H1 (cell line): ENCODE measurements around the gene SORBS1. TPM values are rescaled to one million over a fixed set of nuclear protein-coding genes. Genes with fewer than 3 reads are reported as not detected.

Experiments
- CBX5 ChIP-seq: fragments of 300-800, 300-1000 bp; sonication (generic); IDR thresholded peaks from 2 replicates; pipeline ENCODE4 v1.7.1; 2016; ENCODE audit warnings: antibody characterized with exemption, low read length, low read depth
- EP300 ChIP-seq, 2 experiments: IDR thresholded peaks; 1 replicate in 1 of 2; 2 replicates in 1 of 2; pipeline ENCODE4 v1.6.1; 2011 to 2012; ENCODE audit warnings: low read depth in 2 of 2, low read length in 2 of 2, mild to moderate bottlenecking in 2 of 2, borderline replicate concordance in 1 of 2, inconsistent platforms in 1 of 2, moderate library complexity in 1 of 2
- GABPA ChIP-seq: IDR thresholded peaks from 2 replicates; pipeline ENCODE4 v1.6.1; 2011; ENCODE audit warnings: mild to moderate bottlenecking, low read length, moderate library complexity, borderline replicate concordance; ENCODE audit not compliant: insufficient read depth
- NANOG ChIP-seq: IDR thresholded peaks from 2 replicates; pipeline ENCODE4 v1.6.1; 2011; ENCODE audit warnings: low read length, low read depth, mild to moderate bottlenecking, inconsistent platforms; ENCODE audit not compliant: insufficient read depth, poor library complexity, severe bottlenecking
- NRF1 ChIP-seq: IDR thresholded peaks from 2 replicates; pipeline ENCODE4 v1.6.1; 2011; ENCODE audit warnings: mild to moderate bottlenecking, low read depth, low read length, improper control_type of control experiment
- SIN3A ChIP-seq, 2 experiments: IDR thresholded peaks in 1 of 2; conservative IDR thresholded peaks in 1 of 2; 2 replicates each; pipeline ENCODE4 v1.6.1; 2011 to 2012; ENCODE audit warnings: low read length in 2 of 2, improper control_type of control experiment in 1 of 2, low read depth in 1 of 2, mild to moderate bottlenecking in 1 of 2
- SP1 ChIP-seq: IDR thresholded peaks from 2 replicates; pipeline ENCODE4 v1.6.1; 2011; ENCODE audit warnings: low read depth, low read length
- SP2 ChIP-seq: IDR thresholded peaks from 2 replicates; pipeline ENCODE4 v1.6.1; 2012; ENCODE audit warnings: mild to moderate bottlenecking, low read length, inconsistent platforms
- polyA plus RNA-seq, 7 experiments: library from polyadenylated mRNA; depleted of rRNA in 3 of 7; stranded (reverse) in 5 of 7; unstranded in 2 of 7; fragments of >200 nt in 5 of 7; fragments of 200-250 nt in 2 of 7; gene quantifications; 1 replicate in 5 of 7; 2 replicates in 1 of 7; 4 replicates in 1 of 7; pipeline versions ENCODE4 v1.2.1 to v1.2.3, GENCODE V29; 2011 to 2013; ENCODE audit warnings: missing spikeins in 2 of 7, mixed read lengths in 2 of 7
- total RNA-seq: library from RNA; stranded (reverse); fragmentation: NEBNext Ultra II Directional; extraction: Animal tissue kit (Norgen Biotek cat#: 25700); gene quantifications from 2 replicates; pipeline ENCODE4 v1.2.1, GENCODE V29; 2021
- TF ChIP-seq, protein P1 (sequence below): IDR thresholded peaks from 2 replicates; pipeline ENCODE4 v1.6.1; 2011; ENCODE audit warnings: low read depth, mild to moderate bottlenecking, low read length; ENCODE audit not compliant: insufficient read depth

SORBS1 gene
- total and polyA plus RNA-seq, 2 of the 8 experiments (the other 6 are each of a cell fraction or from before 2014, with no cell fraction given): 16.0 to 35.0 TPM

DNA sequence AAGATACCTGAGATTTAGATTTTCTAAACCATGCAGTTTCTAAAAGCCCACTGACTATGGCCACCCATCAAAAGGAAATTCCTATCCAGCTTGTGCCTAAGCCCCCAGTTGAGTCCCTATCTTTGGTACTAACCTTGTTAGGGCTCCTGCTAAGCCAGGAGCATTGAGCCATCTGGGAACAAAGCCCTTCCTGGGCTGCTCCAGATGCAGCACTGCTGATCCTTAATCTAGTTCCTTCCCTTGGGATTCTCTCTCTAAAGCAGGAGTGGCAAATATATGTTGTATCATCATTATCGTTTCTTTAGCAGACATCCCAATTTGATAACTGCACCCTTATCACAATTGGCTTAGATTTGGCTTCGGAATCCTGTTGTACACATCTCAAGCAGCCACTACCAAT lies 245.7 kb downstream of the SORBS1 start (continued):
- TF ChIP-seq EP300 (IDR thresholded peaks at IDR 0.05; ENCODE audit: borderline replicate concordance in 1 of 2, low read depth in 2 of 2, low read length in 2 of 2) (no peak), SP2 (no peak), NANOG (no peak), CBX5 (no peak), GABPA (no peak), NRF1 (no peak), SIN3A (conservative IDR thresholded peaks at IDR 0.05 in 1 of 2, IDR thresholded peaks at IDR 0.05 in 1 of 2; ENCODE audit: low read depth in 1 of 2, low read length in 2 of 2) (no peak), SP1 (no peak)
- TF ChIP-seq, protein P1, sequence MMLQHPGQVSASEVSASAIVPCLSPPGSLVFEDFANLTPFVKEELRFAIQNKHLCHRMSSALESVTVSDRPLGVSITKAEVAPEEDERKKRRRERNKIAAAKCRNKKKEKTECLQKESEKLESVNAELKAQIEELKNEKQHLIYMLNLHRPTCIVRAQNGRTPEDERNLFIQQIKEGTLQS: no peak
